ENCODE data around the gene GGCX. TPM values are rescaled to one million over a fixed set of nuclear protein-coding genes. Genes with fewer than 3 reads are reported as not detected.

GGCX gene
- total RNA-seq, 2 donors from 2014 or later = 28.4 to 38.4 TPM

GRCh38 chr2:85551698-85552678 lies 9.3 kb downstream of the GGCX start:
- Histone ChIP-seq H3K4me3 (no peak overlapping the region), H3K27ac (no peak overlapping the region), H3K9me3 (no peaks in the 10 kb centered on the region), H3K27me3 (replicated peaks; ENCODE audit: insufficient read depth) (no peaks in the 10 kb centered on the region), H3K36me3 (peaks cover 42% of the 10 kb centered on the region), H3K4me1 (ENCODE audit: control insufficient read depth in 1 of 2, low read depth in 2 of 2) (no peaks in the 10 kb centered on the region)
- DNase-seq (ENCODE audit: low spot score) = peak; percentile 52
- peak; percentile 38 for ATAC-seq (ENCODE audit: insufficient number of reproducible peaks, low FRiP score, low read depth)
- TF ChIP-seq CTCF (IDR thresholded peaks at IDR 0.05) = peak; percentile 93

- peaks cover 42% of the 10 kb centered on the region for H3K36me3 ChIP-seq
- H3K4me3 ChIP-seq = no peak overlapping the region
- no peaks in the 10 kb centered on the region for H3K27me3 ChIP-seq (replicated peaks; ENCODE audit: insufficient read depth)
- TF ChIP-seq CTCF (IDR thresholded peaks at IDR 0.05) = no peak
- H3K9me3 ChIP-seq = no peaks in the 10 kb centered on the region
- H3K4me1 ChIP-seq (ENCODE audit: control insufficient read depth in 1 of 2, low read depth in 2 of 2) = no peaks in the 10 kb centered on the region
- ATAC-seq (ENCODE audit: insufficient number of reproducible peaks, low FRiP score, low read depth) (no peak), DNase-seq (ENCODE audit: low spot score) (no peak)
- no peak overlapping the region for H3K27ac ChIP-seq
Observed at GRCh38 chr2:85550486-85550885, 10.8 kb downstream of the GGCX start.

- no peaks in the 10 kb centered on the region for H3K9me3 ChIP-seq
- H3K27me3 ChIP-seq (replicated peaks; ENCODE audit: insufficient read depth) = no peaks in the 10 kb centered on the region
- H3K4me1 ChIP-seq (ENCODE audit: control insufficient read depth in 1 of 2, low read depth in 2 of 2) = no peaks in the 10 kb centered on the region
- no peak for ATAC-seq (ENCODE audit: insufficient number of reproducible peaks, low FRiP score, low read depth)
- H3K4me3 ChIP-seq = no peak overlapping the region
- H3K36me3 ChIP-seq = peaks cover 37% of the 10 kb centered on the region
- no peak overlapping the region for H3K27ac ChIP-seq
- DNase-seq (ENCODE audit: low spot score) = no peak
- TF ChIP-seq CTCF (IDR thresholded peaks at IDR 0.05) = no peak
Observed at GRCh38 chr2:85549826-85550225, 11.5 kb downstream of the GGCX start.

GRCh38 chr2:85549095-85549494 lies 12.2 kb downstream of the GGCX start:
- H3K4me3 ChIP-seq = no peak overlapping the region
- DNase-seq (ENCODE audit: low spot score) = no peak
- no peak for TF ChIP-seq CTCF (IDR thresholded peaks at IDR 0.05)
- no peak for ATAC-seq (ENCODE audit: insufficient number of reproducible peaks, low FRiP score, low read depth)
- no peak overlapping the region for H3K27ac ChIP-seq
- H3K9me3 ChIP-seq = no peaks in the 10 kb centered on the region
- H3K4me1 ChIP-seq (ENCODE audit: control insufficient read depth in 1 of 2, low read depth in 2 of 2) = peaks cover 0 to 6% of the 10 kb centered on the region in 2 donors
- no peaks in the 10 kb centered on the region for H3K27me3 ChIP-seq (replicated peaks; ENCODE audit: insufficient read depth)
- H3K36me3 ChIP-seq = peaks cover 38% of the 10 kb centered on the region

- H3K9me3 ChIP-seq = no peaks in the 10 kb centered on the region
- peaks cover 37% of the 10 kb centered on the region for H3K36me3 ChIP-seq
- no peak overlapping the region for H3K4me3 ChIP-seq
- no peaks in the 10 kb centered on the region for H3K27me3 ChIP-seq (replicated peaks; ENCODE audit: insufficient read depth)
- ATAC-seq (ENCODE audit: insufficient number of reproducible peaks, low FRiP score, low read depth) (no peak), DNase-seq (ENCODE audit: low spot score) (no peak)
- H3K4me1 ChIP-seq (ENCODE audit: control insufficient read depth in 1 of 2, low read depth in 2 of 2) = peaks cover 0 to 8% of the 10 kb centered on the region in 2 donors
- no peak overlapping the region for H3K27ac ChIP-seq
- TF ChIP-seq CTCF (IDR thresholded peaks at IDR 0.05) = no peak
Observed at GRCh38 chr2:85548608-85548900, 12.7 kb downstream of the GGCX start.
